MCF 10A (cell line): ENCODE results near the gene AP1G2. TPM values are rescaled to one million over a fixed set of nuclear protein-coding genes. Genes with fewer than 3 reads are reported as not detected.

Source experiments
- BruUV-seq: library from RNA; stranded (reverse); fragments of 400-500 nt; replicated peaks from 2 replicates; lab custom pipeline; 2021; lab: Mats Ljungman, UMichigan
- CTCF ChIA-PET: fragments of 300-600 bp; sonication (Branson Sonifier 250); formaldehyde crosslinking; extraction: SDS; loops from one replicate; lab custom pipeline; 2021; ENCODE audit warnings: antibody characterized with exemption, inconsistent platforms; lab: Yijun Ruan, JAX
- POLR2A ChIA-PET: fragments of 300-600, 350-650 bp; sonication (Branson Sonifier 250); formaldehyde crosslinking; extraction: SDS; loops from one replicate; lab custom pipeline; 2020; ENCODE audit warnings: antibody characterized with exemption, inconsistent platforms; lab: Yijun Ruan, JAX
- DNase-seq: peaks from one replicate; pipeline ENCODE4 v3.0.0-alpha.2; 2018; ENCODE audit not compliant: unreplicated experiment
- H3K27ac Mint-ChIP-seq: one replicate; pipeline ENCODE4 v1.8.0; 2022; ENCODE audit warnings: mild to moderate bottlenecking, low read depth, mixed read lengths; ENCODE audit not compliant: unreplicated experiment
- H3K27me3 Mint-ChIP-seq: one replicate; pipeline ENCODE4 v1.8.0; 2022; ENCODE audit warnings: mixed read lengths; ENCODE audit not compliant: insufficient read depth, unreplicated experiment
- H3K36me3 Mint-ChIP-seq: one replicate; pipeline ENCODE4 v1.8.0; 2022; ENCODE audit warnings: mild to moderate bottlenecking, moderate library complexity, mixed read lengths; ENCODE audit not compliant: insufficient read depth, unreplicated experiment
- H3K4me1 Mint-ChIP-seq: one replicate; pipeline ENCODE4 v1.8.0; 2022; ENCODE audit warnings: mixed read lengths; ENCODE audit not compliant: insufficient read depth, unreplicated experiment
- H3K4me3 Mint-ChIP-seq: one replicate; pipeline ENCODE4 v1.8.0; 2022; ENCODE audit warnings: mild to moderate bottlenecking, moderate library complexity, mixed read lengths; ENCODE audit not compliant: unreplicated experiment
- H3K9me3 Mint-ChIP-seq: one replicate; pipeline ENCODE4 v1.8.0; 2022; ENCODE audit warnings: mixed read lengths; ENCODE audit not compliant: unreplicated experiment
- intact Hi-C: fragments of 100-400 bp; cut with micrococcal nuclease; formaldehyde crosslinking; loops from 2 replicates; pipeline ENCODE4 v1.14.1; 2022
- total RNA-seq: library from RNA; stranded (reverse); gene quantifications from 2 replicates; pipeline ENCODE4 v1.2.3, GENCODE V29; 2022
- TF ChIP-seq, protein P1 (sequence below): fragments of 200-600 bp; IDR thresholded peaks from one replicate; pipeline ENCODE4 v1.8.0; 2022; ENCODE audit warnings: antibody characterized with exemption, mild to moderate bottlenecking; ENCODE audit not compliant: unreplicated experiment

Gene AP1G2
- total RNA-seq, 1 experiment from 2014 or later, result 89.2 TPM

DNA sequence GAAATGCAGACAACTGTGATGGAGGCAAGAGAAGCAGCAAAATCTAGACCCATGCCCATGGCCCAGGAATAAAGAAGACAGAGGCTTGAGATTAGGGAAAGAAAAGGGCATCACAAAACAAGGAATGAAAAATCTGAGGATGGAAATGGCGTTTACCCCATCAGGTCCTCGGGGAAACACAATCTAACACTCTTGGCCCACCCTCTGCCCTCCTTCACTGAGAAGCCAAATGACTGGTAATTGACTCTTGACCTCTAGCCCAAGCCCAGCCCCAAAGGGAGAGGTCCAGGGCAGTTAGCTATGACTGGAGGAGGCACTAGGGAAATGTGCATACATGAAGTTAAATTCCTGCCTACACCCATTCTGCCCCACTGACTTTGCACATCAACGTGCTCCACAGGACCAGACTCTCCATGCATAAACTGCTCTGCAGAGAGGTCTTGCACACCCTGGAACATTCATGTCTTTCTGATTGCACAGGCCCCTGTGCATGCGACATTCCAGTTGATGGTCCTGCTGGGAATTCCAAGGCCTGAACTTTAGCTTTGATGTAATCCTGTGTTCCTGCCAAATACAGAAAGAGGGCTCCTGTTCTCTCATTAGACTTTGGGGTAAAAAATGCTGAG lies 21.7 kb downstream of the AP1G2 start:
- DNase-seq, result no peak
- CTCF ChIA-PET, result interaction anchor here (0.5 to 1.7 kb wide), 4 partner anchors 13 to 1856 kb away, joined by 3 to 8 read pairs (median 4); no protein-coding TSS in a partner anchor
- Mint-ChIP-seq H3K9me3 (no peaks in the 10 kb centered on the region), H3K27ac (no peak overlapping the region), H3K27me3 (no peaks in the 10 kb centered on the region), H3K4me3 (no peak overlapping the region), H3K4me1 (no peaks in the 10 kb centered on the region), H3K36me3 (no peaks in the 10 kb centered on the region)
- no TSS peak for BruUV-seq
- POLR2A ChIA-PET, result interaction anchor here (1.6 kb wide), 1 partner anchor 11 kb away, joined by 5 read pairs; no protein-coding TSS in a partner anchor
- intact Hi-C loops, result no loop called here
- TF ChIP-seq, protein P1, sequence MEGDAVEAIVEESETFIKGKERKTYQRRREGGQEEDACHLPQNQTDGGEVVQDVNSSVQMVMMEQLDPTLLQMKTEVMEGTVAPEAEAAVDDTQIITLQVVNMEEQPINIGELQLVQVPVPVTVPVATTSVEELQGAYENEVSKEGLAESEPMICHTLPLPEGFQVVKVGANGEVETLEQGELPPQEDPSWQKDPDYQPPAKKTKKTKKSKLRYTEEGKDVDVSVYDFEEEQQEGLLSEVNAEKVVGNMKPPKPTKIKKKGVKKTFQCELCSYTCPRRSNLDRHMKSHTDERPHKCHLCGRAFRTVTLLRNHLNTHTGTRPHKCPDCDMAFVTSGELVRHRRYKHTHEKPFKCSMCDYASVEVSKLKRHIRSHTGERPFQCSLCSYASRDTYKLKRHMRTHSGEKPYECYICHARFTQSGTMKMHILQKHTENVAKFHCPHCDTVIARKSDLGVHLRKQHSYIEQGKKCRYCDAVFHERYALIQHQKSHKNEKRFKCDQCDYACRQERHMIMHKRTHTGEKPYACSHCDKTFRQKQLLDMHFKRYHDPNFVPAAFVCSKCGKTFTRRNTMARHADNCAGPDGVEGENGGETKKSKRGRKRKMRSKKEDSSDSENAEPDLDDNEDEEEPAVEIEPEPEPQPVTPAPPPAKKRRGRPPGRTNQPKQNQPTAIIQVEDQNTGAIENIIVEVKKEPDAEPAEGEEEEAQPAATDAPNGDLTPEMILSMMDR, result no peak

DNA sequence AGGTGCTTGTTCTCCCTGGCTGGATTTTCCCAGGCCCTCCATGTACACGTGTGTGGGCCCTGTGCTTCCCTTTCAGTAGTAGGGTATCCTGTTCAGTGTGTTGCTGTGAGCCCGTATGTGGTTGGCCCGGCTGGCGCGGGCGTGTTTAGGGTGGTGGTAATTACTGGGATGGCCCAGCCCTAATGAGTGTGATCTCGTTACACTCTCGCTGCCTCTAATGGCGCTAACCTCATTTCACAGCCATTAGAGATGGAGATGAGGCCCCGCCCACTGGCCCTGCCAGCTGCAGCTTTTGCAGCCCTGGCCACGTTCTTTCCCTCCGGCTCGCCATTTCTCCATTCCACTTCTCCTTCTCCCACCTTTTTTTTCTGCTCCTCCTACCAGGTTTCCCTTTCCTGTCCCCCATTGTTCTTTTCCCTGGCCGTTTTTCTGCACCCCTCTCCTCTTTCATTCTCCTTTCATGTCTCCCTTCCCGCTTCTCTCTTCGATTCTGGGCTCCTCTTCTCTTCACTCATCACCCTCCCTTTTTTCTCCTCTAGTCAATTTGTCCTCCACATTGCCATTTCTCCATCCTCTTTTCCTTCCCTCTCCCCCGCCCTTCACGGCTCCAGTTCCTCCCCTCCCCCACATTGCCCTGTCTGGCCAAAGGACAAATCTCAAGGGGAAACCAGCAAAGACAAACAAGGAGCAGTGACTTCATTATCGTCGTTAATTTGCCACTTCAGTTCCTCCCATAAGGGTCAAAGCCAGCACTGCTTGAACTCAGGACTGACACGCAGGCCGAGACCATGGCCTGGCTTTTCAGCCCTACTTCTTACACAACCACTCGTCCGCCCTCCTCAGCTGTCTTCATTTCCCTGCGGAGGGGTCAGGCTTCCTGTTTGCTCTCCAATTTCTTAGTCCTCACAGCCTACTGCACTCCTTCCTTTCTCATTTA lies 22.8 kb downstream of the AP1G2 start:
- POLR2A ChIA-PET, result interaction anchor here (0.9 to 1.6 kb wide), 2 partner anchors 12 to 16 kb away, joined by 3 to 5 read pairs; no protein-coding TSS in a partner anchor
- BruUV-seq, result no TSS peak
- Mint-ChIP-seq H3K27ac (no peak overlapping the region), H3K9me3 (no peaks in the 10 kb centered on the region), H3K4me3 (no peak overlapping the region), H3K36me3 (no peaks in the 10 kb centered on the region), H3K4me1 (no peaks in the 10 kb centered on the region), H3K27me3 (no peaks in the 10 kb centered on the region)
- intact Hi-C loops, result no loop called here
- CTCF ChIA-PET, result interaction anchor here (0.6 to 0.7 kb wide), 2 partner anchors 10 to 89 kb away, joined by 3 to 5 read pairs; no protein-coding TSS in a partner anchor
- no peak for DNase-seq
- TF ChIP-seq, protein P1, result no peak

DNA sequence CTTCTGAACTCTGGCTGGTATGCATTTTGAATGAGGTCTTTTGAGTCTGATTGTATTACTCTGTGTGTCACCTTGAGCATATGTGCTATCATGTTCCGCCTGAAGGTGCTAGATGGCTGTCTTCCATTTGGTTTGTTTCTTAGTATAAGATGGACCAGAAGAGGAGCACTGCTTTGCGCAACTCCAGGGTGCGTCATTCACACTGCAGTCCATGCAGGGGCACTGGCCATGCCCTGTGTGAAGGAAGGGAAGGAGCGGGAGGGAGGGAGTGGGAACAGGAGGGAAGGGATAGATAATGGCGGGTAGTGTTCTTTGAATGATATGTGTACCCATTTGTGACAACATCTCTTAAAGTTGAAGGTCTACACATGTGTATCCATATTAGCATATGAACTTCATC lies 24.2 kb downstream of the AP1G2 start:
- POLR2A ChIA-PET, result interaction anchor here (0.9 kb wide), 1 partner anchor 17 kb away, joined by 3 read pairs; no protein-coding TSS in a partner anchor
- no peaks in the 10 kb centered on the region for H3K27me3 Mint-ChIP-seq

More for the DNA sequence above, 24.2 kb downstream of the AP1G2 start:
- CTCF ChIA-PET, result interaction anchor here (1.3 to 2.2 kb wide), 2 partner anchors 16 to 19 kb away, joined by 5 to 13 read pairs; no protein-coding TSS in a partner anchor
- Mint-ChIP-seq H3K27ac (no peak overlapping the region), H3K4me1 (peaks cover 10% of the 10 kb centered on the region), H3K36me3 (no peaks in the 10 kb centered on the region), H3K4me3 (no peak overlapping the region), H3K9me3 (no peaks in the 10 kb centered on the region)
- intact Hi-C loops, result no loop called here
- DNase-seq, result no peak
- TF ChIP-seq, protein P1, result no peak
- no TSS peak for BruUV-seq
